GM18498 (cell line): ENCODE data around the gene CELF5.
"Not testable (repeated sequence)": the region's sequence is repeated elsewhere in the genome, so short reads cannot be mapped to it uniquely, and the experiment has no call there.

Experiments used
- ATAC-seq: cut with Tn5 transposase; IDR thresholded peaks from one replicate; pipeline ENCODE4 v1.9.1; 2021; ENCODE audit warnings: mild to moderate bottlenecking, moderate library complexity; ENCODE audit not compliant: unreplicated experiment

Gene CELF5

GRCh38 chr19:3189702-3190469 lies 34.6 kb upstream of the CELF5 start:
- ATAC-seq, result no peak

DNA sequence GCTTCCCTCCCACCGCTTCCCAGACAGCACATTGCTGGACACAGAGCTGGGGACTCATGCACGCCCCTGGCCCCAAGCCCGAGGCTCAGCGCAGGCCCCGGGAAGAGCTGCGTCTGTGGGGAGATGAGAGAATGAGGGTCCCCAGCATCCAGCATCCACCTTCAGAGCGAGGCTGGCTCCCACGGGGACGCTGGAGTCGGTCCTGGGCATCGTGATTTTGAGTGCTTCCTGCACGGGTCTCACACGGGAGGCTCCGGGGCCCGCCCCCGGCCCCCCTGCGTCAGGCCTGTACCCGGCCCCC lies 34.0 kb upstream of the CELF5 start:
- no peak for ATAC-seq

DNA sequence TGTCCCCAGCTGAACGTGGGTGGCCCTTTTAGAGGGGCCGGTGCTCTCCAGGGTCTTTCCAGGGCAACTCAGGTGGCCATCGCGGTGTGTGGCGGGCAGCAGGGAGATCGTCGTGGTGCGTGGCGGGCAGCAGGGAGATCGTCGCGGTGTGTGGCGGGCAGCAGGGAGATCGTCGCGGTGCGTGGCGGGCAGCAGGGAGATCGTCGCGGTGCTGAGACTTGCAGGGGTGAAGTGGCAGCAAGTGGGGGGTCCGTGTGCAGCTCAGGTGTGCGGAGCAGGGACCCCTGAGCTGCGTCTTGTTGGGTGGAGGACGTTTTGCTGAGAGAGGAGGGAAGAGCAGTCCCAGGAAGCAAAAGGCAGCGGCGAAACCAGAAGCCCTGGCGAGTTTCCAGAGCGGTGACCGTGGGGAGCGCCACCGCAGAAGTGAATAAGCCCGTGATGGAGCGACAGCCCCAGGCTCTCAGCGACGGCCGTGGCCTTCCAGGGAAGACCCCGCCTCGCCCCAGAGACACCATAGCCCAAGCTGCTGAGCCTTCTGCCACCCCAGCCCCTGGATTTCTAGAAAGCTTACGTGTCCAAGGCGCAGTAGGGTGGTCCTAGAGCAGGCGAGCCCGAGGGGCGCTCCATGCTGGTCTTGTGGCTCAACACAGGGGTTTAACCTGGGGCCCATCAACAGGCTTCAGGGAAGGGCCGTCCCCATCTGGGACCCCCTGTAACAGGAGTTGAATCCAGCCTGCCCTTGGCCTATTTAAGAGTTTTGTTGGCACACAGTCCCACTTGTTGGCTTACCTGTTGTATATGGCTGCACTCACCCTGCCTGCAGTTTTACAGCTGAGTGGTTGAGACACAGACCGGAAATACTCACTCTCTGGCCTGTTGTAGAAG lies 33.3 kb upstream of the CELF5 start:
- ATAC-seq, result no peak

GRCh38 chr19:3191806-3192104 lies 32.7 kb upstream of the CELF5 start:
- not testable (repeated sequence) for ATAC-seq

DNA sequence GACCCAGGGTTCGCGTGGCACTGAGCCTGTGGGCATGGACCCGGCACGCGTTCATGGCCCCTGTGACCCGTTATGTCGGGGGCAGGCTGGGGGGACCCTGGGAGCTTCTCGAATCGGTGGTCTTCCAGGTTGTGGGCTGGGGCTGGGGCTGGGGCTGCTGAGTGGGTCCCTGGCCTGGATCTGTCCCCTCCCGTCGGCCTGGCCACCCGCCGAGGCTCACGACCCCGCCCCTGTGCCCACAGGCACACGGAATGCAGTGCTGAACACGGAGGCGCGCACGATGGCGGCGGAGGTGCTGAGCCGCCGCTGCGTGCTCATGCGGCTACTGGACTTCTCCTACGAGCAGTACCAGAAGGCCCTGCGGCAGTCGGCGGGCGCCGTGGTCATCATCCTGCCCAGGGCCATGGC lies 32.2 kb upstream of the CELF5 start:
- no peak for ATAC-seq

DNA sequence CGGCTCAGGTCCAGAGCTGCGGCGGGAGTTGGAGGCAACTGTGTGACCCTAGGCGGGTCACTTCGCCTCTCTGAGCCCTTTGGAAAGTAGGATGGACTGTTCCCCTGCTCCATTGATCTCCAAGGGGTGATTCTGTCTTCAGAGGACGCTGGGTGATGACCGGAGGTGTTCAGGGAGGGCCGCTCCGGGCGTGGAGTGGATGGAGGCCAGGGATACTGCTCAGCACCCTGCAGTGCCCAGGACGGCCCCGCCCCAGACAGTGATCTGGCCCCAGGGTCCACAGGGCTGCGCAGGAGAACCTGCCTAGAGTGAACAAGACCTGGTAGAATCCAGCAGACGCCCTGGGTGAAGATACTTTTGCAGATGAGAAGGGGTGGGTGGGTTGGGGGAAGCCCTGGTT lies 31.8 kb upstream of the CELF5 start:
- ATAC-seq, result no peak

DNA sequence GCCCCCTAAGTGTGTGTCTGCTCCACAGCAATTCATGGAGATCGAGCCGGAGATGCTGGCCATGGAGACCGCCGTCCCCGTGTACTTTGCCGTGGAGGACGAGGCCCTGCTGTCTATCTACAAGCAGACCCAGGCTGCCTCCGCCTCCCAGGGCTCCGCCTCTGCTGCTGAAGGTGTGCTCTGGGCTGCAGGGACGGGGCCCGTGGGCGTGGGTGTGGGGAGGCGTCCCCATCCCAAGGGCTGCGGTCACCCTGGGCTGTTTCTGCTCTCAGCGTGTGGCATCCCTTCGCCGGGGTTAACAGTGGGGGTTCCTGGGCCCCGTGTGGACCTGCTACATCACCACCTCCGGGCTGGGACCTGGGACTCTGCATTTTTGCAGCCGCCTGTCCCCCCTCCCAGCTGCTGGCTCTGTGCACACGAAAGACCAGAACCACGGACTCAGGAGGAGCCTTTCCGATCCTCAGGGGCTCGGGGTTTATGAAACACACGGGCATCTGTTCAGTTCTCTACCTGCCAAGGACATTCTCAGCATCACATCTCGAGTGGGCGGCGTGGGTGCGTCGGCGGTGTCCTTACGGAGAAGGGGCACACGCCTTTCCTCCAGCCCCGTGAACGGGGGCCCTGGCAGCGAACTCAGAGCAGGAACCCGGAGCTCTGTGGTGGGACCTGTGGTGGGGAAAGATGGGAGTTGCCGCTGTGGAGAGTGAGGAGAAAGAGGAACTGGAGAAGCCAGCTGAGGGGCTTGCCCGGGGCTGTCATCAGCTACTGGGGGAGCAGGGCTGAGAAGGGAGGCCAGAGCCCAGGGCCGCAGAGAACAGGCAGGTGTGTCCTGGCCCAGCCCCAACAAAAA lies 31.0 kb upstream of the CELF5 start:
- no peak for ATAC-seq

DNA sequence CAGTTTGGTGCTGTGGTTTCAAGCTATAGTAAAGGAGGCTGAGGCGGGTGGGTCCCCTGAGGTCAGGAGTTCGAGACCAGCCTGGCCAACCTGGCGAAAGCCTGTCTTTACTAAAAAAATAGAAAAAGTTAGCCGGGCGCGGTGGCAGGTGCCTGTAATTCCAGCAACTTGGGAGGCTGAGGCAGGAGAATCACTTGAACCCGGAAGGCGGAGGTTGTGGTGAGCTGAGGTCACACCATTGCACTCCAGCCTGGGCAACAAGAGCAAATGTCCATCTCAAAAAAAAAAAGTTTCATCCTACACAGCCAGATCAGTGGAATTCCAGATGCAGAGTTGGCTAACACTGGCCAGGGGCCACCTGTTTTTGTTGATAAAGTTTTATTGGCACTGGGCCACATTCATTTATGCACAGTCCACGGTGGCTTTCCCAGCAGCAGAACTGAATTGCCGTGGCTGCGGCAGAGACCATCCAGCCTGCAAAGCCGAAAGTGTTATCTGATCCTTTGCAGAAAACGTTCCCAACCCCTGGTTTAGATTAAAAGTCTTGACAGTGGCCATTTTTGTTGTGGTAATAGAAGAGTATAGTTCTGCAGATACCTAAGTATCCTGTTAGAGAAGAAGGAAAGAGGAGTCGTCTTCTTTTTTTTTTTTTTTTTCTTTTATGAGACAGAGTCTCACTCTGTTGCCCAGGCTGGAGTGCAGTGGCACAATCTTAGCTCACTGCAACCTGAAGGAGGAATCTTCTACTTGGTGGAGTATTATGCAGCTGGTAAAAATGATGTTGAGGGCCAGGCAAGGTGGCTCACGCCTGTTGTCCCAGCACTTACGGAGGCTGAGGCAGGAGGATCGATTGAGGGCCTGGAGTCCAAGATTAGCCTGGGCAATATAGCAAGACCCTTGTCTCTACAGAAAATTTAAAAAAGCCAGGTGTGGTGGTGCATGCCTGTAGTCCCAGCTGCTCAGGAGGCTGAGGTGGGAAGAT lies 30.1 kb upstream of the CELF5 start:
- no peak for ATAC-seq

GRCh38 chr19:3196064-3196932 lies 28.2 kb upstream of the CELF5 start:
- ATAC-seq, result no peak

DNA sequence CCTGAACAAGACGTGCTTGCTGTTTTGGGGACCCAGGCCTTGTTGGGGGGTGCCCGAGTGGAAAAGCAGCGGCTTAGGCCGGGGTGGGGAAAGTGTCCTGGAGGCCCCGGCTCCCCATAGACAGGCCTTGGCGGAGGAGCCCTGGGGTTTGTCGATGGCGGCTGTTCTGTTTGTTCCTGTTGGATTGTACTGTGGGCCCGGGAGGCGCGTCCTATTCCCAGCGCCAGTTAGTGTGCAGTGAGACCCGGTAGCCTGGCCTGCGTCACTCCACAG lies 27.6 kb upstream of the CELF5 start:
- ATAC-seq, result no peak

- no peak for ATAC-seq
Observed at GRCh38 chr19:3198901-3199700, 25.4 kb upstream of the CELF5 start.

GRCh38 chr19:3201072-3201700 lies 23.3 kb upstream of the CELF5 start:
- ATAC-seq, result no peak

- no peak for ATAC-seq
Observed at GRCh38 chr19:3201911-3202310, 22.6 kb upstream of the CELF5 start.

- no peak for ATAC-seq
Observed at GRCh38 chr19:3202346-3202745, 22.1 kb upstream of the CELF5 start.

- ATAC-seq, result not testable (repeated sequence)
Observed at GRCh38 chr19:3202895-3203294, 21.6 kb upstream of the CELF5 start.

DNA sequence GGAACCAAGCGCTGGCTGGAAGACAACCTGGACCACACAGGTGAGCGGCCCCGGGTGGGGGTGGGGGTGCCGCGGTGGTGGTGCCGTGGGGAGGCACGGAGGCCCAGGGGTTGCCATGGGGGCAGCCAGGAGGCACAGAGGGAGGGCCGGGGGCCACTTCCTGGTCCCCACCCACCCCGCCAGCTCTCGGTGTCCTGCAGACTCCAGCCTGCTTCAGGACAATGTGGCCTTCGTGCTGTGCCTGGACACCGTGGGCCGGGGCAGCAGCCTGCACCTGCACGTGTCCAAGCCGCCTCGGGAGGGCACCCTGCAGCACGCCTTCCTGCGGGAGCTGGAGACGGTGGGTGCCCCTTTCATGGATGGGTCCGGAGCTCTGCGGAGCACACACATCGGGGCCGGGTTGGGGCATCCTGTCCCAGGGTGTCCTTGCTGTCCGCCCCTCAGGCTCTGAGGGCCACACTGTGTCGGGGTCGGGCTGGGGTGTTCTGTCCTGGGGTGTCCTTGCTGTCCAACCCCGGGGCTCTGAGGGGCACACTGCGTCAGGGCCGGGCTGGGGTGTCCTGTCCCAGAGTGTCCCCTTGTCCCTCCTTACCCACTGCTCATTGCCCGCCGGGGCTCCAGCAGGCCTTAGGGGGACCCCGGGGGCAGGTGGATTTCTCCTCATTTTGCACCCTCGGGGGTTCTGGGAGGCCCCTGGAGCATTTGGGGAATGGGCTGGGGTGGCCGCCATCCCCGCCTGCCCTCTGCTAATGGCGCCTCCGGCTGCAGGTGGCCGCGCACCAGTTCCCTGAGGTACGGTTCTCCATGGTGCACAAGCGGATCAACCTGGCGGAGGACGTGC lies 20.4 kb upstream of the CELF5 start:
- ATAC-seq, result no peak

GRCh38 chr19:3204646-3205275 lies 19.7 kb upstream of the CELF5 start:
- no peak for ATAC-seq
